T-helper 1 cell (primary cell): ENCODE measurements around the gene GBP7.
A peak's percentile ranks its signal among the peaks of the same experiment; 100 is the strongest.
"Not testable (repeated sequence)": the region's sequence is repeated elsewhere in the genome, so short reads cannot be mapped to it uniquely, and the experiment has no call there.

Experiments
- DNase-seq, 5 donors: peaks; one replicate each; pipeline ENCODE4 v3.0.0-alpha.2; 2012 to 2020

GBP7 gene

DNA sequence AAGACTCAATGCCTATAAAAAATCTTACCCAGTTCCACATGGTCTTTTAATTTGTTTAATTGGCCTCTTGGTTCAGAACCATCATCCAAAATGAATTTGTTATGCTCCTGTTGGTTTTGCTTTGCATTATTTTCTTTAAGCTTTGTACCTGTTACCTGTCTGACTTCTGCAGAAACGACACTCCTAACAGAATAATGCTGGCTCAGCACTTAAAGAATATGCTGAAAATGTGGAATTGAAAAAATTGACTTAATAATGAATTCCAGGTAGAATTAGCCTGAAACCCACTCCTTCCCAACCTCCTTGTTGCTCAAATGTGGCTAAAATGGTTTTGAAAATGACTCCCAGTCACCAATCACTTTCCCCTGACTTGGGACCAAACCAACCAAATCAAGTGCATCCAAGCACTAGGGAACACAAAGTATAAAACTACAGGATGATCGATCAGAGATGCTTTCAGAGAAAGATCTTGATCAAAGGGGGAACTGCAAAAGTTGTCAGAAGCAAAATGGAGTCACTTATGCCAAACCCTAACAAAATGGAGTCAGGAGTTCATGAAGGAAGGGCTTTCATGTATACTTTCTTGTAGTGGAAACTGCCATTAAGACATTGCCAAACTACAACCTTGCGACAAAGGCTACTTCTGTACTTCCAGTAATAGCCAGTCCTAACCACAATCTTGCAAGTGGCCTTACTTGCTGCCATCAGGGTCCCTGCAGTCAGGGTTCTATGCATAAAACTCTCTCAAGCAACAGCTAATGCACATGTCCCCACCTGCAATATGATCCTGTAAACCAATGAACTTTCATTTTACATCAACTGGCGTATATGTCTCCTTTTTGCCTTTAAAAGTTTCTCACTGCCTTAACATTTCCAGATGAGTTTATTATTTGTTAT, 5.4 kb downstream of the GBP7 start:
- no peak for DNase-seq

DNA sequence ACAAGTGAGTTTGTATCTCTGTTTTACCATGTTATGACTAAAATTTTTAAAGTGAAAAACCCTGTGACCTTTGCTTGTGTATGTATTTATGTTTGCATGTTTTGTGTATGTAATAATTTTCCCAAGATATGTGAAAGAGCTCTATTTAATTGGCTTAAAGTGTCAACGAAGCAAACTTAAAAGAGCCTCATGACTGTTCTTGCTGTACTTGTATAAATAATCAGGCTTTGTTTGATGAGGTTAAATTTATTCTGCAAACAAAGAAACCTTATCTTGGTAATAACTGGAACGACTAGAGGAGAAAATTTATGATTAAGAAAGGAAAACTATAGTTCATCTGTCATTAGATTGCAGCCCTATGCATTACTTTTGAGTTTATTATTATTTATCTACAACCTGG, 6.6 kb downstream of the GBP7 start:
- DNase-seq = no peak

DNA sequence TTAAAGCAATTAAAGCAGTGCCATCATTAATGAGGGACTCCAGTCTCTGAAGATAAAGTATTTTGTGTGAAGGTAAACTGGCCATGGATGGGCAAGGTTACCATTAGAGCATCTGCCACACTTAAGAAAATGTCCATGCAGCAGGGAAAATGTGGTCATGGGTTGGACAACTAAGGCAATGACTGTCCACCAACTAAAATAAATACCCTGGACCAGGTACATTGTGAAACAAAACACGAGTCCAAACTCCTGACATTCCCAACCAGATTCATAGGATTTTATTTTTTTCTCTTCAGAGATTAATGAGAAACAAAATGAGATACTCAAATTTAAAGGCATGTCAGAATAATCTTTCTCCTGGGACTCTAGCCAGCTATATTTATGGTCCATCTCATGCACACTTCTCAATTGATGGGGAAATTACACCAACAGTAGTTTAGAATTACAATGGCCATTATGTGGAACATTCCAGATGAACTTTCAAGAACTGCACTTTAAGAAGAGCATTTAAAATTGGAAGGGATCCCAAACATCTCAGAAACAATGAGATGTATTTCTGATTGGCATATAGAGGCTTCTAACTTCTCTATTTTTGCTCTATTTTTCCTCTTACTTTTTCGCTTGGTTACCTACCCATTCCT, 8.1 kb downstream of the GBP7 start:
- no peak for DNase-seq

DNA sequence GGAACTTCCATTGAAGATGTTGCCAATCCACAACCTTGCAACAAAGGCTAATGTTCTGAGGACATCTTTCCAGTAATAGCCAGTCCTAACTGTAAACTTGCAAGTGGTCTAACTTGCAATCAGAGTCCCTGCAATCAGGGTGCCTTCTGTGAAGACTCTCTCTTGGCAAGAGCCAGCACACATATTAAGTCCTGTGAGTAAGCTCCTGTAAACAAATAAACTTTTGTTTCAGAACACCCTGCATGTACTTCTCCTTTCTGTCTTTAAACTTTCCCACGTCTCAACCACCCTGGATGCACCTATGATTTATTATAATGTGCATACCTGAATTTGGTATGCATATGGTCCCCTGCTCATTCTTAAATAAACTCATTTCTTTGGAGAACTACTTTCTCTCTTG, 9.1 kb downstream of the GBP7 start:
- DNase-seq = no peak

DNA sequence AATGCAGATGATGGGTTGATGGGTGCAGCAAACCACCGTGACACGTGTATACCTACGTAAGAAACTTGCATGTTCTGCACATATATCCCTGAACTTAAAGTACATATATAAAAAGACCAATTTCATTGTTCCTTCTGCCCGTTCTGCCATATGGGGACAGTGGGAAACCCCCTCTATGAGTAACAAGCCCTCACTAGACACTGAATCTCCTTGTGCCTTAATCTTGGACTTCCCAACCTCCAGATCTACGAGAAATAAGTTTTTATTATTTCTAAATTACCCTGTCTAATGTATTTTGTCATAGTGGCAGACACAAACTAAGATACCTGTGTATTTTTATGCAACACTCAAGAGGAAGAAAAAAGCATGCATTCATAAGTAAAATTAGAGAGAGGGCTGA, 10.0 kb downstream of the GBP7 start:
- no peak for DNase-seq

DNA sequence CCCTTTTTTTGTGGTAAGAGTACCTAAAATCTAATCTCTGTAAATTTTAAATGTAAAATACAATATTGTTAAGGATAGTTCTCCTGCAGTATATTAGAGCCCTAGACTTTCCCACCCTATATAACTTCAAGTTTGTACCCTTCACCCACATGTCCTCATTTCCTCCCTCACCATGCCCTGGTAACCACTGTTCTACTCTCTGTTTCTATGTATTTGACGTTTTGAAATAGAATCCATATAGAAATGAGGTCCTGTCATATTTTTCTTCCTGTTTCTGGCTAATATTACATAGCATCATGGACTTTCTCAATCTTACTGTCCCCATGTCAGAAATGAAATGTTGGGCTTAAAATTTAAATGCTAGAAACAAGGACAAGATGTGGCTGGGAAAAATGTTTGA, 24.8 kb downstream of the GBP7 start:
- no peak for DNase-seq

DNA sequence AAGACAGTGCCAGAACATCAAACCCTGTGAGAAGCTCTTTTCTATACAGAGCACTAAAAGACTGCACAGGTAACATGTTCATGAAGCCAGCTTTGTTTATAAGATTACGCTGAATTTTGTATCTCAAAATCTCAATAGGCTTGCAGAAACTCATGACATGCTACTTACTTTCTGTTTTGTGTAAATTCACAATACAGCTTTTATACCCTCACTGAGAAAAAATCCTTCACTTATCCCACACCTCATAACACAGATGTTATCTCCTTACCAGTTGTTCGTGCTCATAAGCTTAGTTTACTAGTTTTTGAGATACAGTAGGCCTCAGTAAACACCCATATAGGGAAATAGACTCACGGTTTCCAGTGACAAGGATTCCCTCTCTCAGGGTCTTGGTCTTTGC, 25.8 kb downstream of the GBP7 start:
- DNase-seq = no peak

DNA sequence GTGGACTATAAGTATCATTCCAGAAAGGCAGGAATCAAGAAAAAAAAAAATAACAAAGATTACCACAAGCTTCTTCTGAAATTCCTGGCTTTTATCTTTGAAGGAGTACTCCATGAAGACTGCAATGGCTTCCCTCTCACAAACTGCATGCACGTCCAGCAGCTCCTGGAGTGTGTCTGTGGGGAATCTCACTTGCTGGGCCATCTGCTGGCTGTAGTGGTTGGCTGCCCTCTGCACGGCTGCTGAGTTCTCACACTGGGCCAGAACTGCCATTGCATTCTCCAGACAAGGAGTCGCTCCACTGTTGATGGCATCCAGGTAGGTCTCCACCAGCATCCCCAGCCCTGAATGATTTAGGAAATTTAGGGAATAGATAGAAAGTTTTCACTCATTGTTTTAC, 26.6 kb downstream of the GBP7 start:
- DNase-seq = no peak

DNA sequence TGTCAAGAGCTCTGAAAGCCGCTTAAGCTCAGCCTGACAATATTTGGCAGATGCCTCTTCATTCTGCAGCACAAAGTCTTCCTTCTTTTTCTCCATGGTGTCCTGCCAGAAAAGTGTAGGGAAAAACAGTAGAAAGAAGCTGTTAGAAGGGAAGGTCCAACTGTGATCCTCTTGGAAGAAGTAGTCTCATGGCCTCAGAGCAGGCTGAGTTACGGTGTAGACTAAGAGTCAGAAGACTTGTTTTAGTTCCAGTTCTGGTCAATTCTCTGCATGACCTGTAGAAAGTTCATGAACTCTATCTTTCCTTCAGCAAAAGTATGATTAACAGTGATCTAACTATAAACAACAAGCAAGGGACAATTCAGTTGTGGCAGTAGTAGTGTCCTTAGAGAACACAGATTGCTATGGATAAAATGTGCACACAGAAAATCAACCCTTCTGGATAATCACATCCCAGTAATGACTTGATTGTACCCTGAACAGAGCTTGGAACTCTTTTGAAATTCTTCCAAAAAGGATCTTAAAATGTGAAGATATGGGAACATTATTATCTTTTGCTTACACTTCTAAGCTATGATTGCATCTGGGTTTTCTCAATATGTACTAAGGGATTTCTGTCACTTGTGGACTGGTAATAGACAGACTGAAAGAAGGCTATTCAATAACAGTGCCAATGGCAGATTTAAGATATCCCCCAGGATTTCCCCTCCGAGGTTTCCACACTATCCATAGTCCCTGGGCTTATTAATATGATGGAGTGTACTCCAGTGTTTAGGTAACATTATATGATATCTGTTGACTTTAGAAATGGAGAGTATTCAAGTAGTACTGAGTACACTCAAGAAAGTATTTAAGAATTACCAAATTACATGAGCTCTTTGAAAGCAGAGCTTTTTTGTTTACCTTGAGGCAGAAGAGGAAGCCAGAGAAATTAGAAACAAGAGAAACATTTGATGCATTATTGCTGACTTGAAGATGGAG, 27.8 kb downstream of the GBP7 start:
- no peak for DNase-seq

DNA sequence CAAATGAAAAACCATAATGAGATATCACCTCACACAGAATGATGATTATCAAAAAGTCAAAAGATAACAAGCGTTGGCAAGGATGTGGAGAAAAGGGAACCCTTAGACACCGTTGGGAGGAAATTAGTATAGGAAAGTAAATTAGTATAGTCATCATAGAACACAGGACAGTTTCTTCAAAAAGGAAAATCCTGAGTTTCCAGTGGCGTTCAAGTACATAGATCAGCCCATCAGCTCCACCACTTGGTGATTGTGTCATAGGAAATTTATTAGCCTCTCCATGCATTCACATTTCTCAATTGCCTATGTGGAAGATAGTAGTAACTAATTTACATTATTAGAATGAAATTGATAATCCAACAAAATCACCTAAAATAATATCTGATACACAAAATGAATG, 29.1 kb downstream of the GBP7 start:
- DNase-seq = no peak

DNA sequence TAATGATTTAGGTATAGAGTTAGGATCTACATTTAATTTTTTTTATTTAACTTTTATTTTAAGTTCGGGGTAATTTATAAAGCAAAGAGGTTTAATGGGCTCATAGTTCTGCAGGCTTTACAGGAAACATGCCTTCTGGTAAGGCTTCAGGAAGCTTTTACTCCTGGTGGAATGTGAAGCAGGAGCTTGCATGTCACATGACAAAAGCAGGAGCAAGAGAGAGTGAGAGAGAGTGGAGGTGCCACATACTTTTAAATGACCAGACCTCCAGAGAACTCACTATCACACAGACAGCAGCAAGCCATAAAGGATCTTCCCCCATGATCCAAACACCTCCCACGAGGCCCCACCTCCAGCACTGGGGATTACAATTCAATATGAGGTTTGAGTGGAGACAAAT, 32.3 kb downstream of the GBP7 start:
- DNase-seq = no peak

DNA sequence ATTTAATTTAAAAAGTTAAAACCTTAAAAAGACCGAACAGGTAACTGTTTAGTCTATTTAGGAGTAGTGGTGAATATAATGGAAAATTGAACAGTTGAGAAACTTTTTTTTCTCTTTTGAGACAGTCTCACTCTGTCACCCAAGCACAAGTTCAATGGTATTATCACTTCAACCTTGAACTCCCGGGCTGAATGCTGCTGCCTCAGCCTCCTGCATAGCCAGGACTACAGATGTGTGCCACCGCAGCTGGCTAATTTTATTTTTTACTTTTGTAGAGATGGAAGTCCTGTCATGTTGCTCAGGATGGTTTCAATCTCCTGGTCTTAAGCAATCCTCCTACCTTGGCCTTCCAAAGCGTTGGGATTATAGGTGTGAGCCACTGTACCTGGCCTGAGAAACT, 33.6 kb downstream of the GBP7 start:
- no peak for DNase-seq

DNA sequence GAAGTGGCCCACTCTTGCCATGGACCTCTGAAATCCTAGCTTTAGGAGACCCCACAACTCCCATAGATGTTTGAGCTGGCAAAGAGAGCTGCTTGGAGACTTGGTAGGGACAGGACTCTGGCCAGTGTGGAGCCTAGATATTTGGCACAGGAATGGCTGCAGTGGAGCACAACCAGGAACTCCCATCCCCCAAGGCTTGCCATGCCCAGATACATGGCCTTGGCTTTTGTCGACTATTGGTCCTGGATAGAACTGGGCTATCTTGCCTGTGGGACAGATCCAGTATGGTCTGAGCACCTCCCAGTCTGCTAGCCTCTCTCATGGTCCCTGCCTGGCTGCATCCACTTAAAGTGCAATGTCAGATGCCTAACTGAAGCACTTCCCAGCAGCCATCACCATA, 42.1 kb downstream of the GBP7 start:
- no peak for DNase-seq

DNA sequence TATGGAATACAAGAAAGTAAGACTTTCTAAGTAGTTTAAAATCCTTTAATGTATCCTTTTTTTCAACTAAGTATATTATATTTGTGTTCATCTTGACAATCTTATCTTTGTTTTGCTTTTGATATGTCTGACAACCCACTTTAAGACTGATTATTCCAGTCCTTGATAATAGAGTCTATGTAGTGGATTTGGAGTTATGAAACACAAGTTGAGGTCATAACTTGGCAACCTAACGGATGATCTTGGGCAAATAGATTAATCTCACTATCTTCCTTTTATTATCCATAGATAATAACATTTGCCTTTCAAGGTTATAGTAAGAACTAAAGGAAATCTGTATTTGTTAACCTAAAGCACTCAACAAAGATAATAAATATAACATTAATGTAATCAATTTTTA, 45.1 kb downstream of the GBP7 start:
- no peak for DNase-seq

DNA sequence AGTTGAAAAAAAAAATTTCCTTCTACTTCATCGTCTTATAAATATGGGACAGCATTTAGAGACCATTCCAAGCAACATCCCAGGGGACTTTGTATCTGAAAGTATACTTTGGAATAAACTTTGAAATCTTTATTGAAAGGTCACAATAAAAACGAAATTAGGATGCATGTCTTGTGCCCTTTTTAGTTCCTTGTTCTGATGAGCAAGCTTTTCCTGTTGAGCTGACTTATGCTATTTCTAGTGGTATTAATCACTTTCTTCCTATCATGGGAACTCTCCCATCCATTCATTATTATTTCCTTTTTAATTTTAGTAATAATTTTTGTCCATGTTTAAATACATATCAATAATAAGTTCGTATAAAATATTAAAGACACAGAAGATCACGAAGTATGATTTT, 45.9 kb downstream of the GBP7 start:
- no peak for DNase-seq

DNA sequence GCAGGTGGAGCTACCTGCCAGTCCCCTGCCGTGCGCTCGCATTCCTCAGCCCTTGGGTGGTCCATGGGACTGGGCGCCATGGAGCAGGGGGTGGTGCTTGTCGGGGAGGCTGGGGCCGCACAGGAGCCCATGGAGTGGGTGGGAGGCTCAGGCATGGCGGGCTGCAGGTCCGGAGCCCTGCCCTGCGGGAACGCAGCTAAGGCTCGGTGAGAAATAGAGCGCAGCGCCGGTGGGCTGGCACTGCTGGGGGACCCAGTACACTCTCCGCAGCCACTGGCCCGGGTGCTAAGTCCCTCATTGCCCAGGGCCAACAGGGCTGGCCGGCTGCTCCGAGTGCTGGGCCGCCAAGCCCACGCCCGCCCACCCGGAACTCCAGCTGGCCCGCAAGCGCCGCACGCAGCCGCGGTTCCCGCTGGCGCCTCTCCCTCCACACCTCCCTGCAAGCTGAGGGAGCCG, 47.8 kb downstream of the GBP7 start:
- not testable (repeated sequence) for DNase-seq

DNA sequence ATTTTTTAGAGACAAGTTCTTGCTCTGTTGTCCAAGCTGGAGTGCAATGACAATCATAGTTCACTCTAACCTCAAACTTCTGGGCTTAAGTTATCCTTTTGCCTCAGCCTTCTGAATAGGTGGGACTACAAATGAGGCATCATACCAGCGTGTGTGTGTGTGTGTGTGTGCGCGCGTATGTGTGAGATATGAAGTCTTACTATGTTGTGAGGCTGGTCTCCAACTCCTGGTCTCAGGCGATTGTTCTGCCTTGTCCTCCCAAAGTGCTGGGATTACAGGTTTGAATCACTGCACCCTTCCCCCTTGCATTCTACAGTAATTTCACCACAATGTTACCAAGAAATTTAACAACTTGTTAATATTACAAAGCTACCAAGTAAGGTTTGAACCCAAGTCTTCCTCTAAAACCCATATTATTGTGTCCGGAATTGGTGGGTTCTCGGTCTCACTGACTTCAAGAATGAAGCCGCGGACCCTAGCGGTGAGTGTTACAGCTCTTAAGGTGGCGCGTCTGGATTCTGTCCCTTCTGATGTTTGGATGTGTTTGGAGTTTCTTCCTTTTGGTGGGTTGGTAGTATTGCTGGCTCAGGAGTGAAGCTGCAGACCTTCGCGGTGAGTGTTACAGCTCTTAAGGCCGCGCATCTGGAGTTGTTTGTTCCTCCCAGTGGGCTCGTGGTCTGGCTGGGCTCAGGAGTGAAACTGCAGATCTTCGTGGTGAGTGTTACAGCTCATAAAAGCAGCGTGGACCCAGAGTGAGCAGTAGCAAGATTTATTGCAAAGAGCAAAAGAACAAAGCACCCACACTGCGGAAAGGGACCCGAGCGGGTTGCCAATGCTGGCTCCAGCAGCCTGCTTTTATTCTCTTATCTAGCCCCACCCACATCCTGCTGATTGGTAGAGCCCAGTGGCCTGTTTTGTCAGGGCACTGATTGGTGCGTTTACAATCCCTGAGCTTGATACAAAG, 48.9 kb downstream of the GBP7 start:
- peak; percentile 28 to 82 (median 48) for DNase-seq

DNA sequence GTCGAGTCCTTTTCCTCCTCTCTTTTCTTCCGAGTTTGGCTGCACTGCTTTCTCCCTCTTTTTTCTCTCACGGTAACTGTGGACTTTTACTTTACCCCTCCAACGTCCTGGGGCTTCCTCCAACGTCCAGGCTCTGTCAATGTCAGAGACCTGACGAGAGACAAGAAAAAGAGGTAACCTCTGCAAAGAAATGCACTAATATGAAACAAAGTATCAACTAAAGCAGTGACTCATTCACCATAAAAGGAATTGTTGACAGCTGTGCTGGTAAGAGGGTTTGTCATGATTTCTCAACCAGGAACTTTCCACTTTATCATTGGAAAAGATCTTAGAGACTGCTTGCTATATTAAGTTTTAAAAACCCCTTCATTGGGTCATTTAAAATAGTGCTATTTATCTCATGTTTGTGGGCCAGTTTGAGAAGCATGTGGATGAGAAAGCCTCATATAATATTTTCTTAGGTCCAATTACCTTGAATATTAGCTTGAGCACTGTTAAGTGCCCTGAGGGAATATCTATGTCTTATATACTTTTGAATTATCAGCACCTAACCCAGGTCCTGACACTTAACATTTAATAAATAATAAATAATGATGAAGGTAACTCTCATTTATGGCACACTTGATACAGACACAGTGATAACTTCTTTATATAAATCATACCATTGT, 49.8 kb downstream of the GBP7 start, which contains the start of gene GBP2:
Gene GBP2, minus strand, starts transcription at position 202 of the 668 bp plus-strand sequence. CDS start 4,148 bp downstream, outside the sequence.
- peak in 1 of 5 donors; percentile 79 for DNase-seq

DNA sequence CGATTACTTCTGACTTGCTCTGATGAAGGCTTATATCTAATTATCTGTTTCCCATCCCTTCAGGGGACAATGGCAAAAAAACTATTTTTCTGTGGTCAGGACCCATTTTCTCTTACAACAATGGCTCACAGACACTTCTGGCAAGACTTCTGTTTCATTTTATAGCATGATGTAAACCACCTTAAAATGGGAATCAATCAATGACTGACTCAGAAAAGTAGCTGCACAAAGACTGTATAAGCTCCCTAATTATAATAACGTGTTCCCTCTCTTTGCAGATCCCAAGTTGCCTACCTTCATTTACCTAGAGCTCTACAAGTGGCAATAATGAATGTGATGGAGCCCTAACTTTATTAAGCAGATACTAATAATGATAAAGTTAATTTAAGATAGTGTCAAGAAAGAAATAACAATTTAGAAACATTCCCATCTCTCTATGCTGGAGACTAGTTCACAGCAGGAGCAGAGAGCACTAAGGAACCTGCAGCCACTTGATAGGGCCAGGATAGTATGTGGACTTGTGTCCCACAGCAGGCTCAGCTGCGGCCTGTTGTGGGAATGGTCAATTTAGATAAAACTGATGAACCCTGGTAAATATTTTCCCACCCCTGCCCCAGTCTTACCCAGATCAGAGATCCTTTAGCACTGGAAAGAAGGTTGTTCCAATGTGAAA, 50.4 kb downstream of the GBP7 start:
- peak in 1 of 5 donors; percentile 19 for DNase-seq

DNA sequence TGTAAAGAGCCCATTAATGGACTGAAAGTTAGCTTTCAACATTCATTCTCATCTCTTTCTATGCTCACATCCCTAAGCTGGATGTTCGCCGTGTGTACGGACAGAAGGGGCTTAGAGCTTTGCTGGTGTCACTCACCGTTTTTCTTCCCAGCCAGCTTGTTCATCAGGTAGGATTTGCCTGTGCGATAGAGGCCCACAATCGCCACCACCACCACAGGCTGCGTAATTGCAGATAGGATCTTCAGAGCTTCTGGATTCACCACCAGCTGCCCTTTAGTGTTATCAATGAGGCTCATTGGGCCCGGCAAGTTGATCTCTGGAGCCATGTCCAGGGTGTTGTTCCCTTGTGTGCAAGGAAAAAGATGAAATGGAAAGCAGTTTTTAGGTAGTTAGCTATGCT, 54.2 kb downstream of the GBP7 start:
- no peak for DNase-seq

DNA sequence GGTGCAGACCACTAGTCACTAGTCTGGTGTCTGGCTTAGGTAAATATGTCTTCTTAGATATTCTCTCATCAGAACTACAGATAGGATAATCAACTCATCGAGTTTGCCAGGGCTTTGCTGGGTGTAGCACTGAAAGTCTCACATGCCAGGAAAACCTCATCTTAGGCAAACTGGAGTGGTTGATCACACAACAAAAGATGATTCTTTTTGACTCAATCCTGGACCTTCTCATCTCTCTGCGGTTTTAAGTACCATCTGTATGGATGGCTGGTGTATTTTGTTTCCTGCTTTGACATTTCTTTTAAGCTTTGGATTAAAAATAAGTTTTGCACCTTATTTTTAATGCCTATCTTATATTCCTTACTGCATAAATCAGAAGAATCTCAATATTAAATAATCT, 61.1 kb downstream of the GBP7 start:
- peak in 1 of 5 donors; percentile 7 for DNase-seq
